Hematopoietic multipotent progenitor cell (in vitro differentiated cells): ENCODE data around the gene GCLC. TPM values are rescaled to one million over a fixed set of nuclear protein-coding genes. Genes with fewer than 3 reads are reported as not detected.
"Not testable (repeated sequence)": the region's sequence is repeated elsewhere in the genome, so short reads cannot be mapped to it uniquely, and the experiment has no call there.

Source experiments
- DNase-seq, 3 donors: peaks; one replicate each; pipeline ENCODE4 v3.0.0-alpha.2; 2011 to 2015; ENCODE audit warnings: low read depth in 2 of 3, low spot score in 2 of 3
- total RNA-seq: library from RNA; depleted of rRNA; stranded (reverse); fragments of >200 nt; gene quantifications from one replicate; pipeline ENCODE4 v1.2.3, GENCODE V29; 2012

Gene GCLC
- total RNA-seq, 1 donor, result 16.2 TPM

DNA sequence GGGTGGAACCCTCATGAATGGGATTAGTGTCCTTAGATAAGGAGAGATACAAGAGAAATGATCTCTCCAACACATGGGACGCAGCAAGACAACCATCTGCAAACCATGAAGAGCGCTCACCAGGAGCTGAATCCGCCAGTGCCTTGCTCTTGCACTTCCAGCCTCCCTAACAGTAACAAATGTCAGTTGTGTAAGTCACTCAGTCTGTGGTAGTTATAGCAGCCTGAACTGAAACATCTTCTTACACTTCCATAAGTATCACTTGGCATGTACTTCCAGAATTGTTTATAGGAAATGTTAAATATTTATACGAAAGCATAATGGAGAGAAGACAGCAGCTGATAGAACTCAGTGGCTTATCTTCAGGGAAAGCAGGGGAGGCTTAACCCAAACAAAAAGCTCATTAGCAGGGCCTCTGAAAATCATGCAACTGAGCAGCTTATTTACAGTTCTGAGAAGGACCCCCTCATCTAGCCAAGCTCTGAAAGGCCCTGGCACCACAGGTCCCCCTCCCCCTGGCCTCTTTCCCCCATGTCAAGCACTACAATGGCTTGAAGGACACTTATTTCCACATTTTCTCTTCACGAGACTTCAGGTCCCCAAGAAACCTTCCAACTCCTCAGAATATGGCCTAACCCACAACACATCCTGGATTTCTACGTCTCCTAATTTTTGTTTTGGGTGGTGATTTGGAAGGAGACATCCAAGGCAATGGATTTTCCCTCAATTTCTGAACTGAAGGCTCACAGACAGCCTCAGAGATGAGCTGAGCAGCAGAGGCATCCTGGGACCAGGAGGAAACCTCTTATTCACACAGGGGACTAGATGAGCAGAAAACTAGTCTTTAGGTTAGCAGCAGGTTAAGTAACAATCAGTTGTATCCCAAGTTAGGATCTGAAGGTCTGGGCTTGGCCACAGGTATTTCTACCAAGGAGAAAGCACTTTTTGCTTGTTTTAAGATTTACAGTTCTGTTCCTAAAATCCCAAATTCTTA is 49.1 kb downstream of the GCLC start:
- no peak for DNase-seq

- DNase-seq, result no peak
Measured at GRCh38 chr6:53494076-53494475, 50.8 kb downstream of the GCLC start.

DNA sequence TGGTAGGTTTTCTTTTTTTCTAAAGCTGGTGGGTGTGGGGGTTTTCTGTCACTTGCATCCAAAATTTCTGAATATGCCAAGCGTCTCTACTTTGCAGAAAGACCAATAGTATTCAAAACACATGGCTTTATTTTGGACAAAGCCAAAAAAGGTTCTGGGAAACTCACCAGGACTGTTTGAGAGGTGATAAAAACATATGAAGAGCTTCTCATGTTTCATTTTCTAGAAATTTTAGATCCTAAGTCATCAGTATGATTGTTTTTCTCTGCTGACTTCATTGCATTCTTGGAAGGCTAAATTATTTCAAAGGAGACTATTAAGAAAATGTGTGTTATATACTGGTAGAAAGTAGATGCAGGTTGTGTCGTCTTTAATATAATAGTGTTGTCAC is 51.3 kb downstream of the GCLC start:
- DNase-seq, result no peak

GRCh38 chr6:53492860-53493634 is 51.9 kb downstream of the GCLC start:
- DNase-seq, result peak; percentile 9 to 77 (median 43)

- no peak for DNase-seq
Measured at GRCh38 chr6:53487080-53487479, 57.8 kb downstream of the GCLC start.

GRCh38 chr6:53486679-53487078 is 58.2 kb downstream of the GCLC start:
- DNase-seq, result no peak

GRCh38 chr6:53484476-53485280 is 60.2 kb downstream of the GCLC start:
- peak; percentile 54 to 87 (median 66) for DNase-seq

- DNase-seq, result peak in 2 of 3 donors; percentile 76 to 92
Measured at GRCh38 chr6:53483423-53484353, 61.2 kb downstream of the GCLC start.

DNA sequence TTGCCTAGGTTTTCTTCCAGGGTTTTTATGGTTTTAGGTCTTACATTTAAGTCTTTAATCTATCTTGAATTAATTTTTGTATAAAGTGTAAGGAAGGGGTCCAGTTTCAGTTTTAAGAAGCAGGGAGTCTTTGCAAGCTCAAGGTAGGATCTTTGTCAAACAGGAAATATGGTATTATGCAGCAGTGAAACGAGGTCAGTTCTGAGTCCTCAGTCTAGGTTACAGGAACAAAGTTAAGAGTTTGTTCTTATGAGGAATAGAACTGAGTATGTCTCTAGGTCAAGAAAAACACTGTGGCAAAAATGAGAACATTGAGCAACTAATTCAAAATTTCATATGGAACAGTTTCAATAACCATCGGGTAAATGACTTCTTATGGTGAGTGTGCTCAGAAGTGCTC is 63.6 kb downstream of the GCLC start:
- DNase-seq, result no peak

DNA sequence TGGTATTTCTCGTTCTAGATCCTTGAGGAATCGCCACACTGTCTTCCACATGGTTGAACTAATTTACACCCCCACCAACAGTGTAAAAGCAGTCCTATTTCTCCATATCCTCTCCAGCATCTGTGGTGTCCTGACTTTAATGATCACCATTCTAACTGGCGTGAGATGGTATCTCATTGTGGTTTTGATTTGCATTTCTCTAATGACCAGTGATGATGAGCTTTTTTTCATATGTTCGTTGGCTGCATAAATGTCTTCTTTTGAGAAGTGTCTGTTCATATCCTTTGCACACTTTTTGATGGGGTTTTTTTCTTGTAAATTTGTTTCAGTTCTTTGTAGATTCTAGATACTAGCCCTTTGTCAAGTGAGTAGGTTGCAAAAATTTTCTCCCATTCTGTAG is 64.1 kb downstream of the GCLC start:
- DNase-seq, result not testable (repeated sequence)

GRCh38 chr6:53479871-53480270 is 65.0 kb downstream of the GCLC start:
- no peak for DNase-seq

DNA sequence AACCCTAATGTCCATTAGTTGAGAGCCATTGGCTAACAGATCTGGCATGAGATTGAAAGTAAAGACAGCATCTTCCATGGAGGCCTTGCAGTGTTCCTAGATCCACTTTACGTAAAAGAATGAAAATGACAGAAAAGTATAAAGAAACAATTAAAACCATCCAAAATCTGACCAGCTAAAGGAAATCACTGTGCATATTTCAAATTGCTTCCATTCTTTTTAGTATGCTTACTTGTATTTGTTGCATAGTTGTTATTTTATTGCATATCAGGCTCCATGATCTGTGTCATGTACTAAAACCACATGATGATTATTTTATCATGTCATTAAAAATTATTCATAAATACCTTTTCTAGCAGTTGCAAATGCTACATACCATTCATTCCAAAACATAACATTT is 67.9 kb downstream of the GCLC start:
- no peak for DNase-seq

GRCh38 chr6:53474010-53474409 is 70.9 kb downstream of the GCLC start:
- DNase-seq, result no peak

- DNase-seq, result no peak
Measured at GRCh38 chr6:53469163-53469562, 75.7 kb downstream of the GCLC start.

DNA sequence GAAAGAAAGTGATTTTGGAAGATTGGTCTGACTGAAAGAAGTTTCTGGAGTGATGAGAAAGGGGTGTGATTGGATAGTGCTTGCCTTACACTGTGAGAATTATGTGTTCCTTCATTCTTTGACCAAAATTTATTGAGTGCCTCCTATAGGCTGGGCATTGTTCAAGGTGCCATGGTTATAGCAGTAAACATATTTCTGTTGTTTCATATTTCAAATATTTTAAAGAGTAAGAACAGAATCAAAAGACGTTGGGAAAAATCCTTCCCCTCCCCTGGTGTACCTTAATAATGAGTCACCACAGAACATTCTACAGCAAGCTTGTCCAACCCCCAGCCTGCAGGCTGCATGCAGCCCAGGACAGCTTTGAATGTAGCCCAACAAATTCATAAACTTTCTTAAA is 78.6 kb downstream of the GCLC start:
- no peak for DNase-seq

- no peak for DNase-seq
Measured at GRCh38 chr6:53465732-53466131, 79.2 kb downstream of the GCLC start.

GRCh38 chr6:53464927-53465460 is 79.9 kb downstream of the GCLC start:
- no peak for DNase-seq

GRCh38 chr6:53464483-53464882 is 80.4 kb downstream of the GCLC start:
- no peak for DNase-seq

- DNase-seq, result no peak
Measured at GRCh38 chr6:53461696-53462095, 83.2 kb downstream of the GCLC start.
